NCI-H526 treated with DMSO at 0.1 percent for 48 hours (cell line): Measurements from ENCODE around the gene RIPOR3.
A peak's percentile ranks its signal among the peaks of the same experiment; 100 is the strongest.
"Not testable (repeated sequence)": the region's sequence is repeated elsewhere in the genome, so short reads cannot be mapped to it uniquely, and the experiment has no call there.

Experiments used
- DNase-seq: peaks from one replicate; lab custom pipeline; 2025; lab: John Stamatoyannopoulos, UW

Gene RIPOR3

DNA sequence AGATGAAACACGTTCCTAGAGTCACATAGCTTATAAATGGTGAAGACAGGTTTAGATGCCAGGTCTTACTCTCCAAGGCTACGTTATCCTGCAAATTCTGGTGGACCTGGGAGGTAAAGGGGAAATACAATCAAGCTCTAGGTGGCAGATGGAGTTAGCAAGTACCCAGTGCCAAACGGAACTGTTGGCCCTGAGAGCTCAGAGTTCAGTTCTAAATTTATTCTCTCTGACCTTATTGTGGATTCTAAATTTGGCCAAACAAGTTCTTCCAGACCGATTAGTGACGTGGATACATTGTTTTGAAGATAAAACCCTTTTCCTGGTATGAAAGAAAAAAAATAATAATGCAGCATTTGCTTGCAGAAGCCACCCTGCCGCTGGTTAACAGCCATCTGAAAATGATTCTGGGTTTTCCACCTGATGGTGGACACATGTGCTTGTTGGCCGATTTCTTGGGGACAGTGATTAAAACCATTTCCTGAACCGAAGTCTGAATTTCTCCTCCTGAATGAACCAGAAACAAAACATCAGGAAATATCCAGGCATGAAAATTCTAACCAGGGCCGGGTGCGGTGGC, 32.5 kb downstream of the RIPOR3 start:
- DNase-seq, result no peak

DNA sequence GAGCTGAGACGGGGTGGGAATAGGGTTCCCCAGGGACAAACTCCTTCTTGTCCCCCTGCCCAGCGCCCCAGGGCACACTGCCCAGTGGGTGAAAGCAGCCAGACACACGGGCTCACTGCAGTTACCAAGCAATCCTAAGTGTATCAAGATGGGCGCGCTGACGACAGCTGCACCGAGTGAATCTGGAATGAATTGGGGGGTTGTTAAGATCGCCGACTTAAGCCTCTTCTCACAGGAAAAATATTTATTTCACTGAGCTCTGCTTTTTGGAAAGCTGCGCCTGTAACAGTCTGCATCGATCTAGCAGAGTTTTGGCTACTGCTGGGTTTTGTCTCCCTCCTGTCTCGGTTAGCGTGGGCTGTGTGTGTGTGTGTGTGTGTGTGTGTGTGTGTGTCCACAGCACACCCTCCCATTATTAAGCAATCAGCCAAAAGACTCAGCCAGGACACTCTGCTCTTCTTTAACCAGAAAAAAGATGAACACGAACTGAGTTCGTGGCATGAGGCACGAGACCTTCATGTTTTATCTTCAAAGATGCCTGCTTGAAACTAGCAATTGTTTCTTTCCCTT, 35.9 kb downstream of the RIPOR3 start:
- no peak for DNase-seq

DNA sequence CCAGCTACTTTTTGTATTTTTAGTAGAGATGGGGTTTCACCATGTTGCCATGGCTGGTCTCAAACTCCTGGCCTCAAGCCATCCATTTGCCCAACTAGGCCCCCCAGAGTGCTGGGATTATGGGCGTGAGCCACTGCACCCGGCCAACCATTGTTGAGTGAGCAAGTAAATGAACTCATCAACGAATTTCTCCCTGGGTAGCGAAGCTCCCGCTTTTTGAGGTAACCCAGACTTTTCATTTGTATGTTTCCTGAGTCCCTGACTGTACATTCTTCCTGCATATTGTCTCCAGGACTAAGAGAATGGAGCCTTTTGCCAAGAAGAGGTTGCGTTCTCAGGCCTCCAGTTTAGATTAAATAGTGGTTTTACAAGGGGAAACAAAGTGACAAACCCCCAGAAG, 36.4 kb downstream of the RIPOR3 start:
- no peak for DNase-seq

DNA sequence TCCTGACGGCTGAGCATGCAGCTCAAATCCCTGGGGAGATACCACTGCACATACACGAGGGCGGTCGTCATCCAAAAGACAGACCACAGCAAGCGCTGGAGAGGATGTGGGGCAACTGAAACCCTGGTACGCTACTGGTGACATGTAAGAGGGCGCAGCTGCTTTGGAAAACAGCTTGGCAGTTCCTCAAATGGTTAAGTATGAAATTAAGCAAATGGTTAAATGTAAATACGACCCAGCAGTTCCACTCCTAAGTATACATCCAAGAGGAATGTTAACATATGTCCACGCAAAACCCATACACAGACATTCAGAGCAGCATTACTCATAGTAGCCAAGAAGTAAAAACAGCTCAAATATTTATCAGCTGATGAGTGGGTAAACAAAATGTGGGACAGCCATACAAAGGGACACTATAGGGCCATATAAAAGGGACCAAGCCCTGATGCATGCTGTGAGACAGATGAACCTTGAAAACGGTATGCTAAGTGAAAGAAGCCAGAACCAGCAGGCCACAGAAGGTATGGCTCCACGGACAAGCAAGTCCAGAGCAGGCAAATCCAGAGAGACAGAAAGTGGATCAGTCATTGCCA, 38.5 kb downstream of the RIPOR3 start:
- no peak for DNase-seq

DNA sequence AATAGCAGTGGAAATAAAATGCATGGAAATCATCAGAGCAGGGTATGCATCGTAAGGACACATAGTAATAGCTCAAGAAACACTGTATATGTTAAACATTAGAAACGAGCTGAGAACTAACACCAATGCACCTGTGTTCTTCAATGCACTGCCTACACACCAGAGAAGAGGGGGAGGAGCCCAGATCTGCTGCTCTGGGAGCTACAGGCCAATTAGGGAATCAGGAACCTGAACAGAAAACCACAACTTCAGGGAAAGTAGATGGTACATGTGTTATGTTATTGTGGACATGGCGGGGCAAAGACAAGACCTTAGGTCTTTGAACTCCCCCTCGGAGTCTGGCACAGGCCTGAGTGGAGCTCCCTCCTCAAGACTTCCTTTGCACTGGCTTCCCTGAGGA, 39.7 kb downstream of the RIPOR3 start:
- DNase-seq, result no peak

DNA sequence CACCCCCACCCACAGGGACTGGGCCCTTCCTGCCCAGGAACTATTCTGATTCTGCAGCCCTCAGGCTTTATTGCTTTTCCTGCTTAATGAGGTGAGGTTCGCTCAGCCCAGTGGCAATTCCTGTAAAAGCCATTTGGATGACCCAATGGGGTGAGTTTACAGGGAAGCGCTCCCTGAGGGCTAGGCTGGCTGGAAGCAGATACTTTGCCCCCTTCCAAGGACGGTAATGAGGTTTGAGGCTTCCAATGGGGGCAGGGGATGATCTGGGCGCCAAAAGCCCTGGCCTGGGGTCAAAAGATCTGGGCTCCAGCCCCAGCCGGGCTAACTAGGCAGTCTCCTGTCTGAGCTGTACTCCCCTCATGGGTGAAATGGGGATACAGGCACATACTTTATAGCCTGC, 41.8 kb downstream of the RIPOR3 start:
- no peak for DNase-seq

DNA sequence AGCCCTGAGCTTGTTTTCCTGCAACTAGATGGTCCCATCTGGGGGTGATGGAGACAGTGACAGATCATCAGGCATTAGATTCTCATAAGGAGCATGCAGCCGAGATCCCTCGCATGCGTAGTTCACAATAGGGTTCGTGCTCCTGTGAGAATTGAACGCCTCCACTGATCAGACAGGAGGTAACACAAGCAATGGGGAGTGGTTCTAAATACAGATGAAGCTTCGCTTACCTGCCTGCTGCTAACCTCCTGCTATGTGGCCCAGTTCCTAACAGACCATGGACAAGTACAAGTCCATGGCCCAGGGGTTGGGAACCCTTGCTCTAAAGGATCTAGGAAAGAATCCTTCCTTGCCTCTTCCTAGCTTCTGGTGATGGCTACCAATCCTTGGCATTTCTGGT, 42.7 kb downstream of the RIPOR3 start:
- no peak for DNase-seq

DNA sequence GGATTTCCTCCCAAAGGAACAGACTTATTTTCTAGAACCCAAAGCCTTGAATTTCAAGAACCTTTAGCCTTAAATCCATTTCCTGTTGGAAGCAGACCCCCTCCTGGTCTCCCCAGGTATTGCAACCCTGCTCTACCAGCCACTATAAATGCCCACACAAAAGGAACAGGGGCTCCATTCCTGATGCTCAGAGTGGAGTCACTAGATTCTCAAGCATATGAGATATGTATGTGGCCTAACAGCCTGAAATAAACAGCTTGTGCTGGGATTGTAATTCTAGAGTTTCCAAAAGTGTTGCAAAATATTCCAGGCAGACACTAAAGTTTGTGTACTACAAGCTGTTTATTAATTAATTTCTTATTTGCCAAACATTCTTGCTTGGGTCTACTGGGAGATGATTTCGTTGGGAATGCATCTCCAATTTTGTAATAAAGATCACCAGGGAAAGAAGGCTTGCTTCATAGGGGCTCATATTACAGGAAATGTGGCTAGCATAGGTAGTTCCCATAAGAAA, 44.8 kb downstream of the RIPOR3 start:
- DNase-seq, result no peak

DNA sequence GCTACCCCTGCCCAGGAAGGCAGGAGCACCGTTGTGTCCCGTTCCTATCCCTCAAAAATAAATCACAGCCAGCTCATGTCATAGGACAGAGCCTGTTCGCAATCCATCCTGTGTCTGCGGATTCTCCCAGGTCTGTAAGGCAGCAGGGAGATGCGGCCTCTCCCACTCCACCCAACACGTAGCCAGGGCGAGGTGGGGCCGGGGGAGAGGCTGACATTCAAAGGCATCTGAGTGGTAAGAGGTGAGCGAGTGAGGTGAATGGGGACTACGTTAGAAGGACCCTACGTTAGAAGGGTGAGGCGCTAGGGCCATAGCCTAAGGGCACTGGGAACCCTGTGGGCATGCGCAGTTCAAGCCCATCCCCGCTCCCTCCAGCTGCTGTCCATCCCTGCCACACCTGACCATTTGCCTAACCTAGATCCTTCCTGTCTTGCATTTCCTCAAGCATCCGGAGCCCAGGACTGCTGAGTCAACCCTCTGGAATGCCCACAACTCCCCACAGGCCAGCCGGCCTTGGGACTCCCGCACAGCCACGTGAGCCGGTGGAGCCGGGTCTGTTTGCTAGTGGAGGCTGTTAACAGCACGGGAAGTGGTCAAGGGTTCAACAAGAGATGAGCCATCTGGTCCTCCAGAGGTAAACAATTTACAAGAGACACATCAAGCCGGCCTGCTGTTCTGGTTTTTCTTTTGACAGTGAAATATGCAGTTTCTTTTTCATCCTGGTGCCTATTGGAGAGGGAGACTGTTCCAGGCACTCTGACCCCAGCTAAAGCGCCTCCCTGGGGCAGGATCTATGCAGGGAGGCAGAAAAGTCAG, 45.9 kb downstream of the RIPOR3 start:
- DNase-seq, result no peak

DNA sequence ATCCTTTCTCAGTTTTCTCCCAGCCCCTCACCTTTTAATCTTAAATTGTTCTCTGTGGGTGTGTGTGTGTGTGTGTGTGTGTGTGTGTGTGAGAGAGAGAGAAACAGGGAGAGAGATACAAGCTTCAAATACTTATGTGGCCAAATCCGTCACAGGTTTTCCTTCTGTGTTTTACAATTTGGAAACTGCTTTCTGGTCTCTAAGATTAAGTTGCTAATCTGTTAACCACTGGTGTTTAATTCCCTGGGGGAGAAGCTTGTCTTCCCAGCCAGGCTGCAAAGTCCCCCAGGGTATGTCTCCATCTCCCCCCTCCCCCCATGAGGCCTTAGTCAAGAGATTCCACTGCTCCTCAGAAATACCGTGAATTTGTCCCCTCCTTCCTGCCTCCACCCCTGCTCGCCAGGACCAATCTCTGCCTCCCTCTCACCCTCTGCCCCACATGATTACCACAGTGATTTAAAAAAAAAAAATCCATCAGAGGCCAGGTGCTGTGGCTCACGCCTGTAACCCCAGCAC, 49.0 kb downstream of the RIPOR3 start:
- DNase-seq, result no peak

DNA sequence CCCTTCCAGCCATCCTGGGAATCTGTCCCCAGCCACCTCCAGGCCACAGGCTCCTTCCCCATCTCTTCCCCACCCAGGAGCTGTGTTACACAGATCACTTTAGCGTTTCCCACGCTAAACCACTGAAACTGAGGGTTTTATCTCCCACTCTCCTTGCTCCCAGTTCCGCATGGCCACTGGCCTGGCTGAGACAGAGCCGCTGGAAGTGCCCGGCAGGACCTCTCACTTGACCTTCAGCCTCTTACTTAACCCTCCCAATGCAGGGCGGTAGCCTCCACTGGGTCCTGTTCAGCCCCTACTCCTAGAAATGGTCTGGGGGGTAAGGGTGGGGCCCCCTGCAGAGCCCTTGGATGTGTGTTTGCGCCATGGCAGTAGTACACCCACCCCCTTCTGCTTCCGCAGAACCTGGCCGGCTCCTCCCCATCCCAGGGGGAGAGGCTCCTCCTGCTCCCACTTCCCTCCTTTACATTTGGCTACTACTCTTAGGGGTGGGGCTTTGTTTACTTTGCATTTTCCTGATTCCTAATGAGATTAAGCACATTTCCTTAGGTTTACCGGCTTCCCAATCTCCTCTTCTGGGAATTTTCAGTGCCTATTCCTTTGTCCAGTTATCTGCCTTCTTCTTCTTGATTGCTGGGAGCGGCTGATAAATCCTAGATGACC, 49.6 kb downstream of the RIPOR3 start:
- DNase-seq, result not testable (repeated sequence)

DNA sequence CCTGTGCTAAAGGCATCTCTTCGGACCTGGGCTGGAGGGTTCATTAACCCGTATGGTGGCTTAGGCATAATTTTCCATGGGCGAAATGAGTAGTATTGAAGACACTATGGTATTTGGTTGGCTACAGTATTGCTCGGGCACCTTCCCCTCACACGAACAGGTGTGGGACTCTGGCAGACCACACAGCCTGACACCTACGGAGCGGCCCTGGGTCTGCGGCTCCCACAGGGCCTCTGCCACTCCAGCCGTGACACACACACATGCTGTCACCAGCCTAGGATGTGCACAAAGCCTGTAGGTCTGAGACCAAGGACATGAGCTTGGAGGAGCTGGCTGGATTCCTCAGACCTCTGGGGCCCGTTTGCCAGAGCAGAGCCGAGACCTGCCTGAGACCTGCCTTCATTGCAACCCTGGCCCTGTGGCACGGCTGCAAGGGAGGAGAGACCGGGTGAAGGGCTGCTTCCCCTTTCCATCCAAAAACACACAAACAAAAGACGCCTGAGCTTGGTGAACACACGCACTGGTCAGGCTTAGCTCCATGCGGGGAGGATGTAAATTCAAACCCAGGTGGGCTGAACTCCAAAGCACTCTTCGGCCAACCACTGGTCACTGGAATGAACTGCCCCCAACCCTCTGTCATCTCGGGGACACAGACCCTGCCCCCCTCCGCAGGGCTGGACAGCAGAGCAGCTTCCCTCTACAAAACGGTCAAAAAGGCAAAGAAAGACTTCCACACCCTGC, 51.2 kb downstream of the RIPOR3 start:
- DNase-seq, result not testable (repeated sequence)

DNA sequence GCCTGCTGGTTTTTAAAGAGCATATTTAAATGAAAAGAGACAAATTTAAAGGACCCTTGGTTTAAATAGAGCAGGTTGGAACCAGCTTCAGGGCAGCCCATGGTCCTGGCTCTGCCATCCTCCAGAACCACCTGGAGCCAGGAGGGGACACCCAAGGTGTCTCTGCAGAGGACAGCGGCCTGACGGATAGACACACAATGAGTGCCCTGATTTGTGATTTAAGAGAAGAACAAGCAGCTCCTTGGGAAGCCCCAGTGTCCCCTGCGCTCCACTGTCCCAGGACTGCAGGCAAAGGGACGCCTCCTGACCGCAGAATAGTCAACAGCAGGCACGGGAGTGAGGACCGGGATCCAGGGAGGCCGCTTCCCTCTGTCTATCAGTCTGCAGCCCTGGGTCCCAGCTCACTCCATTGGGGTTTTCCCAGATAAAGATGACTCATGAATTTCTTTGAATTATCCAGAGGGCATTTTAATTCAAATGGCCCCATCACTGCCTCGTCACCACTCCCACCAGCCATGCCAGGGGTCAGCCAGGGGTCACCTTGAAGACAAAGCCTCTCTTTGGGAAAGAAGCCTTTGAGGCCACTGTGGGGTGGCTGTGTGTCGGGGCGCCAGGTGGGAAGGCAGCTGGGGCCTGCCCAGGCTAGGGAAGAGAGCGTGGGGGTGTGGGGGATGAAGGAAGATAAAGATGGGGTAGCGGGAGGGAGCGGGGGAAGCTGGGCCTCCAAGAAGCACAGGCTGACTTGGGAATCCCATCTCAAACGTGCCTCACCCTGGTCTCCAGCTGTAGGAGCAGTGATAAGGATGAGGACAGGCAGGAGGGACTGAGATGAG, 53.1 kb downstream of the RIPOR3 start:
- not testable (repeated sequence) for DNase-seq

DNA sequence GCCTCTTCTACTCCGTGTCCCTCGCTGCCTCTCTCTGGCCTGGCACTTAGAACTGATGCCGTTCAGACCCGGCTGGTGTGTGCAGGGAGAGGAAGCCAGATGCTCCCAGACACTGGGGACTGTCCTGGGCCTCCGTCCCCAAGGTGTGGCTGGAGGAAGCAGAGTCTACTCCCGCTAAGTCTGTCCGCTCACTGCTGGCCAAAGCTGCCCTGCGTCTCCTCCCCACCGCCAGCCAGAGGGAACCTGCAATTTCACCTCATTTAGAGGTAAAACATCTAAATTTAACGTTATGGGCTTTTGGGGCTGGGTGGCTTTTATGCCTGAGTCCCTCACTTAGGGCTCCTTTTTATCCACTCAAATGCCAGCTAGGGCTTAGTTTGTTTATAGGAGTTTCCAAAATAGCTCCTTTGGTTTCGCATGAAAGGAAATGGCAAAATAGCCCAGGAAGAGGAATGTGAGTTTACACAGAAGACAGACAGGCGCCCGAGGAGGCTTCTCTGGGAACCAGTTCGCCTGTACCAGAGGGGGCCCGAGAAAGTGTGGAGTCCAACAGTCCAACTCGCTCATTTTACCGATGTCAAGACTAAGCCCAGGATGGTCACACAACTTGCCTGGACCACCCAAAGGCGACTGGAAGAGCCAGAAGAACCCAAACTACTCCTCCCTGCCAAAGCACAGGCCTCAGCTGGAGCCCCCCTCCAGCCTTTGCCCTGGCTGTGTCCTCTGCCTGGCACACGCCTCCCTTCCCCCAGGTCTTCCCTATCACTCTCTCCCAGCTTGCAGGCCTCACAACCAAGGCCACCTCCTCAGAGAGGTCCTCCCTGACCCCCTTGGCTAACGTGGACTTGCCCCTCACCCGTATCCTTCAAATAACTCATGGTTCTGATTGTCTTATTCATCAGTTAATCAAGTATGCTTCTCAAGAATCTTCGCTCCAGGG, 54.5 kb downstream of the RIPOR3 start:
- DNase-seq, result no peak

DNA sequence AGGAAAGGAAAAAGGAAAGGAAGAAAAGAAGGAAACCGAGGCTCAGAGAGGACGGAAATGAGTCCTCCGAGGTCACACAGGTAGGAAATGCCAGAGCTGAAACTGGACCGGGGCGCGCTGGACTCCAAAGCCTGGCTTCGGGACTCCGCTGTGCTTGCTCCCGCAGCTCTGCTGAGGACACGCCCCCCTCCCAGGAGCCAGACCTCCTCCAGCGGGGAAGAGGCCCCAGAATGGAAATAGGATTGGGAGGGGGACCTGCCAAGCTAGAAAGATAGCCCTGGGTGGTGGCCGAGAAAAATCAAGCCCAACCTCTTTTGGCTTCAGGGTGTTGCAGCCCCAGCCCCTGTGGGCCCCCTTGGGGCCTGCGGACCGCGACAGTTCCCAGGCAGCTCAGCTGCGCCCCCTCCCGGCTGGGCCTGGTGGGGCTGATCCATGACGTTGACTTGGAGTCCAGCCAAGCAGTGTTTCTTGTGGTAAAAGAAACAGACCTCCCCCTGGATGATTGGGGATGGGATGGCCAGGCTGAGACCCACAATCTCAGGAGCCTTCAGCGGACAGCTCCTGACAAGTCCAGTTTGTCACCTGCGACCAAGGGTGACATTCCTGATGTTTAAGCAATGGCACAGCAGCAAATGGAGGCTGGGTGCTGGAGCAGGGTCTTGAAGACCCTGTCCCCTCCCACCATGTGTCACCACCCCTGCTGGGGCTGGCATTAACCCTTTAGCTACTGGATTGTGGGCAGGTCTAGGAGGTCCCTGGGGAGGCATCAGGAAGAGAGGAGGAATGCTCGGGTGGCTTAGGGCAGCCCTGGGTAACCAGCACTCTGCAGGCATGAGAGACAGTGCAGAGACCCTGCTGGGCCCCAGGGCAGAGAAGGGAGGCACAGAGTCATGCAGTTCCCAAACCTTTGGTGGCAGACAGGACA, 55.4 kb downstream of the RIPOR3 start:
- peak; percentile 37 for DNase-seq

DNA sequence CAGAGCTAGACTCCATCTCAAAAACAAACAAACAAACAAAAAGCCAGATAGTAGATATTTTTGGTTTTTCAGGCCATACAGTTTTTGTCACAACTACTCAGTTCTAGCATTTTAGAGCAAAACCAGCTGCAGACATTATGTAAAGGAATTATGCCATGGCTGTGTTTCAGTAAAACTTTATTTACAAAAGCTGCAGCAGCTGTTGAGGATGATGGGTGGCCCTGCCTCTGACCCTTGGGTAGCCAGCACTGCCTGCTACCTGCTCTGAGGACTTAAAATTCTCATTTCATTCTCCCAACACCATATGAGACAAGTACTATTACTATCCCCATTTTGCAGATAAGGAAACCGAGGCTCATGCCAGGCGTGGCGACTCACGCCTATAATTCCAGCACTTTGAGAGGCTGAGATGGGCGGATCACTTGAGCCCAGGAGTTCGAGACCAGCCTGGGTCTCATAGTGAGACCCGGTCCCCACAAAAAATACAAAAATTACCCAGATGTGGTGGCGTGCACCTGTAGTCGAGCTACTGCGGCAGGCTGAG, 56.3 kb downstream of the RIPOR3 start:
- no peak for DNase-seq

DNA sequence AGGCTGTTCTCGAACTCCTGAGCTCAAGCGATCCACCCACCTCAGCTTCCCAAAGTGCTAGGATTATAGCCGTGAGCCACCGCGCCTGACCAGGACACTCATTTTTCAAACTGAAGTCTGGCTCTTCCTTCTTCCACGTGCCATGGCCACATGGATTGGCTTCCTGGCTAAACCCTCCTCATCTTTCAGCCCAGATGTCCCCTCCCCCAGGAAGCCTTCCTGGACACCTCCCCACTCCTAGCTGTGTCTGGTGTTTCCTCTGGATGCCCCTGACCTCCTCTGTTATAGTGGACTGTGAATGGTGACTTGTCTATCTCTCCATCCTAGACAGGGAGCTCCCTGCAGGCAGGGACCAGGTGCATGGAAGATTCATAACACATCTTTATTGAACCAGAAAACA, 57.2 kb downstream of the RIPOR3 start:
- no peak for DNase-seq

DNA sequence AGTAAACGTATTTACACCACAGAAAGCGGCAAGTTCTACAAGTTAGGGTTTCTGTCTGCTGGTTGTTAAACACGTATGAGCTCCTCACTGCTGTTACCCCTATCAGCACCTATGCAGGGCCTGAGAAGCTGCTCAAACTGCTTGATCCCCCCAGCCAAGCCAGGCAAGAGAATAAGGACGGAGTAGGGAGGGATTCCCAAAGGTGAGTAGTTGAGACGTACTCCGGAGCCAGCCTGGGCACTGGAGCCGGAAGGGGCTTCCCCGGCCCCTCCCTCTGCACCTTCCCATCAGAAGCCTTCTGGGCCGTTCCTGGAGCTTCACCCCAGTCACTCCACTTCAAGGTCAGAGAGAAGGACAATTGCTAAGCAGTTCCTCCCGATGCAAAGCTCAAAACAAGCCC, 58.0 kb downstream of the RIPOR3 start:
- no peak for DNase-seq
